Small intestine (tissue), 7 donors: ENCODE results near the gene CAMK4. TPM values are rescaled to one million over a fixed set of nuclear protein-coding genes. Genes with fewer than 3 reads are reported as not detected.

Experiments used
- DNase-seq, 2 donors: peaks; one replicate each; pipeline versions ENCODE4 v3.0.0 to v3.0.0-alpha.2; 2013
- FAIRE-seq: peaks from 2 replicates; lab custom pipeline; 2012; peaks lifted over from hg19 to GRCh38; lab: Jason Lieb, UNC
- H3K27ac ChIP-seq, 3 donors: one replicate each; pipeline ENCODE4 v1.5.1; 2013; ENCODE audit warnings: low read length in 2 of 3, mild to moderate bottlenecking in 2 of 3, control low read depth in 1 of 3, inconsistent platforms in 1 of 3, low read depth in 1 of 3, moderate library complexity in 1 of 3
- H3K27me3 ChIP-seq, 3 donors: one replicate each; pipeline ENCODE4 v1.6.1; 2013; ENCODE audit warnings: low read length in 3 of 3, inconsistent platforms in 1 of 3; ENCODE audit not compliant: control insufficient read depth in 3 of 3, insufficient read depth in 3 of 3
- H3K36me3 ChIP-seq, 3 donors: one replicate each; pipeline ENCODE4 v1.6.1; 2013; ENCODE audit warnings: low read length in 3 of 3, inconsistent platforms in 1 of 3, low read depth in 1 of 3, mild to moderate bottlenecking in 1 of 3, moderate library complexity in 1 of 3; ENCODE audit not compliant: control insufficient read depth in 3 of 3, insufficient read depth in 2 of 3
- H3K4me1 ChIP-seq, 3 donors: one replicate each; pipeline ENCODE4 v1.6.1; 2013; ENCODE audit warnings: low read length in 2 of 3, inconsistent platforms in 1 of 3, low read depth in 1 of 3, mild to moderate bottlenecking in 1 of 3, moderate library complexity in 1 of 3; ENCODE audit not compliant: control insufficient read depth in 3 of 3, insufficient read depth in 2 of 3
- H3K4me3 ChIP-seq, 3 donors: one replicate each; pipeline ENCODE4 v1.5.1; 2013; ENCODE audit warnings: low read length in 3 of 3, control low read depth in 1 of 3, inconsistent platforms in 1 of 3, low read depth in 1 of 3, mild to moderate bottlenecking in 1 of 3, moderate library complexity in 1 of 3
- H3K9me3 ChIP-seq, 2 donors: one replicate each; pipeline ENCODE4 v1.6.1; 2013; ENCODE audit warnings: low read depth in 1 of 2, low read length in 1 of 2; ENCODE audit not compliant: control insufficient read depth in 2 of 2, insufficient read depth in 1 of 2
- WGBS, 3 donors: extraction: QIAGEN DNeasy Blood & Tissue Kit; methylation state at CpG; one replicate each; pipeline ENCODE4 v1.1.7; 2013; 5-methylcytosine and 5-hydroxymethylcytosine counted together
- polyA plus RNA-seq, 4 donors: library from polyadenylated mRNA; stranded (reverse) in 3 of 4; unstranded in 1 of 4; fragments of 200-250 nt in 3 of 4; fragments of 120-200 nt in 1 of 4; gene quantifications; one replicate each; pipeline versions ENCODE4 v1.2.1 to v1.2.3, GENCODE V29; 2013
- donor health status: healthy with polysubstance abuse.
- donor health status: control.
- donor health status: control.
- donor health status: Bipolar disorder and iron deficiency.
- donor health status: healthy.

The CAMK4 gene
- polyA plus RNA-seq, 4 donors = 0.89 to 3.2 (median 2.2) TPM

DNA sequence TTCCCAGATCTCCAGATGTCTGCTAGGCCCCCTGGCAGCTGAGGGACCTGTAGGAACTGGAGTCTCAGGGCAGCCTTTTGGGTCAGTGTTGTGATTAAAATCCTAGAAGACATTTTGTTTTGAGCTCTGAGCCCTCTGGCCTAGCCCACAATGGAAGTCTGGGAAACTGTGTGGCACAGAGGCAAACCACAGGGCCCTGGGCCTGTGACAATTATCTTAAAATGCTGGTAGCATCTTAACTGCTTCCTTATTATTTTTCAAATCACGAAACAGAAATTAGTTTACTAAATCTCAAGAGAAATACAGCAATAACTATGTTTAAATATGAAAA lies 162.6 kb downstream of the CAMK4 start:
- no peak overlapping the region for H3K27ac ChIP-seq
- no peaks in the 10 kb centered on the region for H3K4me1 ChIP-seq
- H3K9me3 ChIP-seq = no peaks in the 10 kb centered on the region
- no peak for FAIRE-seq
- H3K36me3 ChIP-seq = no peaks in the 10 kb centered on the region
- H3K4me3 ChIP-seq = no peak overlapping the region
- H3K27me3 ChIP-seq = no peaks in the 10 kb centered on the region
- 88 to 90% (median 89%) methylated on average over 1 of the region's 1 CpG for WGBS, 3 donors
- no peak for DNase-seq

- FAIRE-seq (no peak), DNase-seq (no peak)
- H3K9me3 ChIP-seq = no peaks in the 10 kb centered on the region
- no peaks in the 10 kb centered on the region for H3K27me3 ChIP-seq
- H3K27ac ChIP-seq = no peak overlapping the region
- H3K4me3 ChIP-seq = no peak overlapping the region
- H3K4me1 ChIP-seq = no peaks in the 10 kb centered on the region
- 0% methylated on average over 1 of the region's 1 CpG for WGBS, 3 donors
- no peaks in the 10 kb centered on the region for H3K36me3 ChIP-seq
Measured at GRCh38 chr5:111387361-111387760, 163.2 kb downstream of the CAMK4 start.

DNA sequence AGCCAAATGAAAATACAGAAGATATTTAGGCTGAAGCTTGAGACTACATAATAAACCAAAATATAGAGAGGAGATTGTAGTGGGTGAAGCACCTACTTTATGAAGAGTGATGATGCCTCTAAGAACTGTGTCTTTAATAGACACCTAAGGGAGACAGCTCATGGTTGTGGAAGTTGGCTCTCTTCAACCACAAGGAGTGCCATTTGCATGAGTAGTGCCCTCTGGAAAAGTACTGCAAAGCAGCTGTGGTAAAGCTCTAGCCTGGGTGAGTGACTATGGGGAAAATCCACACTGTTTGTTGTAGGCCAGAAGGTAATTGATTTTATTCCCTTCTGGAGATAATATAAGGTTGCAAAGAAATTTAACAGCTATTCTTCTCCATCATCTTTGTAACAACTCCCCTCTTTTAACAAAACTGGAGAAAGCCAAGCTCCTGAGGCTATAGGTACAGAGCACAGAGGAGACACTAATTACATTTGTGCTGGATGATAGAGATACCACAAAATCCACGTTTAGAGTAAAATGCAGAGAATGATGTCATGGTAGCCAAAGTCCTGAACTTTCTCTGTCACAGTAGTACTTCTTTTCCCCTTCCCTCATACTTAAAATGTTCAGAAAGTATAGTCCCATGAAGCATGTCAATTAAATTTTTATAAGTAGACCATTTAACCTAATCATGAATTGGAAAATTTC lies 165.4 kb downstream of the CAMK4 start:
- 0 to 19% (median 15%) methylated on average over 1 of the region's 1 CpG for WGBS, 3 donors
- no peaks in the 10 kb centered on the region for H3K36me3 ChIP-seq
- FAIRE-seq (no peak), DNase-seq (no peak)
- no peak overlapping the region for H3K27ac ChIP-seq
- H3K4me3 ChIP-seq = no peak overlapping the region
- H3K4me1 ChIP-seq = no peaks in the 10 kb centered on the region
- H3K9me3 ChIP-seq = no peaks in the 10 kb centered on the region
- H3K27me3 ChIP-seq = no peaks in the 10 kb centered on the region

GRCh38 chr5:111392181-111392580 lies 168.0 kb downstream of the CAMK4 start:
- no peaks in the 10 kb centered on the region for H3K4me1 ChIP-seq
- H3K9me3 ChIP-seq = no peaks in the 10 kb centered on the region
- FAIRE-seq (no peak), DNase-seq (no peak)
- no peak overlapping the region for H3K4me3 ChIP-seq
- WGBS, 3 donors = 73 to 89% (median 81%) methylated on average over 2 of the region's 2 CpGs
- no peaks in the 10 kb centered on the region for H3K27me3 ChIP-seq
- no peak overlapping the region for H3K27ac ChIP-seq
- H3K36me3 ChIP-seq = no peaks in the 10 kb centered on the region

DNA sequence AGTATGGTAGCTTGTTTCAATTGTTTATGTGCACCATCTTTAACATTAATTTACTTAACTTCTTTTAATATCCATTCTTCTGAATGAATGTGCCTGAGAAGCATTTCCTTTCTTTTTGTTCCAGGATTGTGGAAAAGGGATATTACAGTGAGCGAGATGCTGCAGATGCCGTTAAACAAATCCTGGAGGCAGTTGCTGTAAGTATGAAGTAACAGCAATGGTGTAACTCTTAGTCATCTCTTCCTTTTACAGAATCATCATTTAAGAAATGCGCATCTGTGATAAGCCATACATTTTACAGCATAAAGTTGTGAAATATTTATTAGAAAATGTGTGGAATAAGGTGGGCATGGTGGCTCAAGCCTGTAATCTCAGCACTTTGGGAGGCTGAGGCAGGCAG lies 170.4 kb downstream of the CAMK4 start:
- H3K4me3 ChIP-seq = no peak overlapping the region
- no peak for FAIRE-seq
- no peaks in the 10 kb centered on the region for H3K4me1 ChIP-seq
- H3K27ac ChIP-seq = no peak overlapping the region
- 90 to 94% (median 91%) methylated on average over 3 of the region's 3 CpGs for WGBS, 3 donors
- DNase-seq = no peak
- H3K27me3 ChIP-seq = no peaks in the 10 kb centered on the region
- H3K36me3 ChIP-seq = no peaks in the 10 kb centered on the region
- no peaks in the 10 kb centered on the region for H3K9me3 ChIP-seq

DNA sequence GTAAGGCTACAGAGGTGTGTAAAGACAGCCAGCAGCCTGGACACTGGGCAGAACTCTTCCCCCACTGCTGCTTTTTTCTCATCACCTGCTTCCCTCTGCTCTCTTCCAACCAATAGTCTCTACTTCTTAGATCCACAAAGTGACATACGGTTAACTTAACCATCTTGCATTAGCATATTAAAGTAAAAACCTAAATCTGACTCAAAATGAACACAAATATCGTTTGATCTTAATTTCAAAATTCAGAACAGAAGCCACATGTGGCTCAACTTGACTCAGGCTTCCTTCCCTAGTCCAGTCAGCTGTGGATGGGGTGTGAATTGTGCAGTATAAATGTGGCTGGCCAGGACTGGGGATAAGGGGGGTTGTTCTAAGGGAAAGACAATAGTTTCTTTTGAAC lies 173.8 kb downstream of the CAMK4 start:
- H3K27ac ChIP-seq = no peak overlapping the region
- H3K4me1 ChIP-seq = no peaks in the 10 kb centered on the region
- no peaks in the 10 kb centered on the region for H3K9me3 ChIP-seq
- no peaks in the 10 kb centered on the region for H3K27me3 ChIP-seq
- no peak for FAIRE-seq
- H3K4me3 ChIP-seq = no peak overlapping the region
- DNase-seq = no peak
- WGBS, 3 donors = 54 to 74% (median 63%) methylated on average over 2 of the region's 2 CpGs
- H3K36me3 ChIP-seq = no peaks in the 10 kb centered on the region

DNA sequence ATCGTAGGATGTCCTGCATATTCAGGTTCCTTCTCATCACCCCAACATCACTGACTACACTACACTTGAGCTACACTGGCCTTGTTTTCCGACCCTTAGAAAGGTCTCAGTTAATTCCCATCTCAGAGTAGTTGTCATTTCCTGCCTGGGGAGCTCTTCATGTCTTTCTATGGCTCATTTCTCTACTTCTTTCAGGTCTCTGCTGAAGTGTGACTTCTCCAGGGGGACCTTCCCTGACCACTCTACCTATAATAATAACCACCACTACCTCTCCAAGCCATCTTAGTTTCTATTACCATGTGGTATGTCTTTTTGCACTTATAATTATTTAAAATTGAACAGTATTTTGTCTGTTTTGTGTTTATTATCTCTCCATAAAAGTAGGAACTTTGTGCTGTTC lies 174.9 kb downstream of the CAMK4 start:
- no peak for FAIRE-seq

GRCh38 chr5:111401906-111402305 lies 177.7 kb downstream of the CAMK4 start:
- H3K36me3 ChIP-seq = no peaks in the 10 kb centered on the region
- DNase-seq (no peak), FAIRE-seq (no peak)
- H3K4me1 ChIP-seq = no peaks in the 10 kb centered on the region
- H3K9me3 ChIP-seq = no peaks in the 10 kb centered on the region
- no peak overlapping the region for H3K4me3 ChIP-seq
- no peak overlapping the region for H3K27ac ChIP-seq
- no peaks in the 10 kb centered on the region for H3K27me3 ChIP-seq
- 20 to 56% (median 55%) methylated on average over 2 of the region's 2 CpGs for WGBS, 3 donors

More for the DNA sequence above, 174.9 kb downstream of the CAMK4 start:
- no peaks in the 10 kb centered on the region for H3K9me3 ChIP-seq
- H3K4me1 ChIP-seq = no peaks in the 10 kb centered on the region
- no peak for DNase-seq
- H3K4me3 ChIP-seq = no peak overlapping the region
- no peaks in the 10 kb centered on the region for H3K27me3 ChIP-seq
- 32 to 37% (median 37%) methylated on average over 2 of the region's 2 CpGs for WGBS, 3 donors
- H3K27ac ChIP-seq = no peak overlapping the region
- H3K36me3 ChIP-seq = no peaks in the 10 kb centered on the region

GRCh38 chr5:111404270-111404769 lies 180.1 kb downstream of the CAMK4 start:
- H3K36me3 ChIP-seq = no peaks in the 10 kb centered on the region
- WGBS, 3 donors = 39 to 70% (median 63%) methylated on average over 2 of the region's 2 CpGs
- no peak for FAIRE-seq

More at GRCh38 chr5:111404270-111404769, 180.1 kb downstream of the CAMK4 start:
- no peak for DNase-seq
- Histone ChIP-seq H3K27me3 (no peaks in the 10 kb centered on the region), H3K9me3 (no peaks in the 10 kb centered on the region), H3K27ac (no peak overlapping the region), H3K4me1 (no peaks in the 10 kb centered on the region), H3K4me3 (no peak overlapping the region)
